Caco-2 (cell line): ENCODE data around the gene CNP. TPM values are rescaled to one million over a fixed set of nuclear protein-coding genes. Genes with fewer than 3 reads are reported as not detected.

ENCODE experiments used
- BruUV-seq: library from RNA; stranded (reverse); fragments of 400-500 nt; replicated peaks from 2 replicates; lab custom pipeline; 2021; lab: Mats Ljungman, UMichigan
- CTCF ChIA-PET: fragments of 300-600 bp; sonication (Branson Sonifier 250); formaldehyde crosslinking; loops from one replicate; lab custom pipeline; 2022; ENCODE audit warnings: antibody characterized with exemption; lab: Charles Lee
- POLR2A ChIA-PET: fragments of 300-600 bp; sonication (Branson Sonifier 250); formaldehyde crosslinking; loops from one replicate; lab custom pipeline; 2022; ENCODE audit warnings: antibody characterized with exemption; lab: Charles Lee
- DNase-seq, 2 experiments: peaks; one replicate each; pipeline versions ENCODE4 v3.0.0 to v3.0.0-alpha.2; 2020 to 2022
- H3K27me3 ChIP-seq: replicated peaks from 2 replicates; pipeline ENCODE4 v1.6.0; 2011; ENCODE audit warnings: low read length; ENCODE audit not compliant: control insufficient read depth, insufficient read depth
- H3K36me3 ChIP-seq: 2 replicates; pipeline ENCODE4 v1.5.1; 2011; ENCODE audit warnings: low read length; ENCODE audit not compliant: control insufficient read depth, insufficient read depth
- H3K4me1 ChIP-seq: fragments of 250-450 bp; sonication (Bioruptor Pico); 2 replicates; pipeline ENCODE4 v1.5.1; 2020; ENCODE audit warnings: mild to moderate bottlenecking
- H3K4me3 ChIP-seq: 2 replicates; pipeline ENCODE4 v1.5.1; 2011; ENCODE audit warnings: low read depth, mild to moderate bottlenecking, control low read depth, low read length
- H3K9me3 ChIP-seq: fragments of 250-450 bp; sonication (Bioruptor Pico); 2 replicates; pipeline ENCODE4 v1.5.1; 2020; ENCODE audit warnings: mild to moderate bottlenecking, moderate library complexity
- H3K27ac Mint-ChIP-seq: one replicate; pipeline ENCODE4 v1.8.0; 2022; ENCODE audit warnings: mixed read lengths; ENCODE audit not compliant: unreplicated experiment
- H3K27me3 Mint-ChIP-seq: one replicate; pipeline ENCODE4 v1.8.0; 2022; ENCODE audit warnings: mixed read lengths; ENCODE audit not compliant: insufficient read depth, unreplicated experiment
- H3K36me3 Mint-ChIP-seq: one replicate; pipeline ENCODE4 v1.8.0; 2022; ENCODE audit warnings: mild to moderate bottlenecking, mixed read lengths; ENCODE audit not compliant: insufficient read depth, unreplicated experiment
- H3K4me1 Mint-ChIP-seq: one replicate; pipeline ENCODE4 v1.8.0; 2022; ENCODE audit warnings: low read depth, mixed read lengths; ENCODE audit not compliant: unreplicated experiment
- H3K4me3 Mint-ChIP-seq: one replicate; pipeline ENCODE4 v1.8.0; 2022; ENCODE audit warnings: mild to moderate bottlenecking, moderate library complexity, mixed read lengths; ENCODE audit not compliant: unreplicated experiment
- H3K9me3 Mint-ChIP-seq: one replicate; pipeline ENCODE4 v1.8.0; 2022; ENCODE audit warnings: mixed read lengths; ENCODE audit not compliant: unreplicated experiment
- CTCF ChIP-seq, 2 experiments: fragments of 200-600 bp in 1 of 2; IDR thresholded peaks; 1 replicate in 1 of 2; 2 replicates in 1 of 2; pipeline versions ENCODE4 v1.5.1 to v1.8.0; 2011 to 2022; ENCODE audit warnings: antibody characterized with exemption in 1 of 2, control low read depth in 1 of 2, inconsistent platforms in 1 of 2, low read depth in 1 of 2, low read length in 1 of 2, mild to moderate bottlenecking in 1 of 2, moderate library complexity in 1 of 2; ENCODE audit not compliant: insufficient read depth in 1 of 2, severe bottlenecking in 1 of 2, unreplicated experiment in 1 of 2
- intact Hi-C: fragments of 100-400 bp; cut with micrococcal nuclease; formaldehyde crosslinking; loops from one replicate; pipeline ENCODE4 v1.10.0; 2022; ENCODE audit not compliant: unreplicated experiment
- total RNA-seq: library from RNA; stranded (reverse); gene quantifications from 2 replicates; pipeline ENCODE4 v1.2.3, GENCODE V29; 2022

Gene CNP
- total RNA-seq, 1 experiment from 2014 or later, result 94.5 TPM

- CTCF ChIA-PET, result interaction anchor here (0.6 to 3.6 kb wide), 8 partner anchors 10 to 132 kb away, joined by 3 to 28 read pairs (median 6); partner anchors contain the start of genes JUP and ODAD4
- no peaks in the 10 kb centered on the region for H3K27me3 Mint-ChIP-seq
- H3K27me3 ChIP-seq, result no peaks in the 10 kb centered on the region
- DNase-seq, result no peak
- intact Hi-C loops, result loop anchor here (2.0 kb wide), 2 partner anchors 49 to 101 kb away; partner anchors contain the start of gene CNP
- peak overlapping the region; percentile 66 for H3K4me3 ChIP-seq
- H3K9me3 ChIP-seq, result no peaks in the 10 kb centered on the region
- no peaks in the 10 kb centered on the region for H3K36me3 ChIP-seq
- no peak for TF ChIP-seq CTCF (IDR thresholded peaks at IDR 0.05; ENCODE audit: insufficient read depth in 1 of 2, low read depth in 1 of 2, low read length in 1 of 2, severe bottlenecking in 1 of 2, unreplicated experiment in 1 of 2)
- peak overlapping the region; percentile 94 for H3K4me3 Mint-ChIP-seq
- H3K4me1 Mint-ChIP-seq, result peaks cover 35% of the 10 kb centered on the region
- peaks cover 59% of the 10 kb centered on the region for H3K36me3 Mint-ChIP-seq
- H3K27ac Mint-ChIP-seq, result peak overlapping the region; percentile 79
- no TSS peak for BruUV-seq
- POLR2A ChIA-PET, result interaction anchor here (0.8 to 2.8 kb wide), 6 partner anchors 9 to 691 kb away, joined by 3 to 31 read pairs (median 4); partner anchors contain the start of genes JUP, KLHL11, ODAD4 and RETREG3
- no peaks in the 10 kb centered on the region for H3K9me3 Mint-ChIP-seq
- H3K4me1 ChIP-seq, result peaks cover 48% of the 10 kb centered on the region
Measured at GRCh38 chr17:41917679-41918313, 48.8 kb upstream of the CNP start.

GRCh38 chr17:41918314-41919164 is 48.1 kb upstream of the CNP start, which contains the start of gene ACLY:
Gene ACLY, minus strand, starts transcription at chr17:41918951. Its CDS starts 5,078 bp downstream, at chr17:41913873.
- Histone ChIP-seq H3K27me3 (no peaks in the 10 kb centered on the region), H3K36me3 (no peaks in the 10 kb centered on the region), H3K4me3 (peak within 1 kb of the TSS; percentile 66), H3K4me1 (peaks cover 47% of the 10 kb centered on the region), H3K9me3 (no peaks in the 10 kb centered on the region)
- Mint-ChIP-seq H3K27ac (peak within 1 kb of the TSS; percentile 79), H3K27me3 (no peaks in the 10 kb centered on the region), H3K36me3 (peaks cover 52% of the 10 kb centered on the region), H3K4me3 (peak within 1 kb of the TSS; percentile 94), H3K4me1 (peaks cover 34% of the 10 kb centered on the region), H3K9me3 (no peaks in the 10 kb centered on the region)
- POLR2A ChIA-PET, result interaction anchor here (0.6 to 2.8 kb wide), 9 partner anchors 11 to 691 kb away, joined by 3 to 31 read pairs (median 4); partner anchors contain the start of genes DNAJC7, JUP, KLHL10 and KLHL11
- BruUV-seq, result TSS peak; percentile 46
- TF ChIP-seq CTCF (IDR thresholded peaks at IDR 0.05; ENCODE audit: insufficient read depth in 1 of 2, low read depth in 1 of 2, low read length in 1 of 2, severe bottlenecking in 1 of 2, unreplicated experiment in 1 of 2), result no peak
- peak; percentile 98 to 100 for DNase-seq
- intact Hi-C loops, result loop anchor here (1.0 to 2.0 kb wide), 3 partner anchors 12 to 100 kb away; partner anchors contain the start of genes CNP and ODAD4
- CTCF ChIA-PET, result interaction anchor here (0.6 to 3.6 kb wide), 6 partner anchors 11 to 132 kb away, joined by 3 to 28 read pairs (median 7); partner anchors contain the start of genes JUP and ODAD4
